ENCODE measurements around the gene ENPP6.
"Not testable (repeated sequence)": the region's sequence is repeated elsewhere in the genome, so short reads cannot be mapped to it uniquely, and the experiment has no call there.

ENPP6 gene

DNA sequence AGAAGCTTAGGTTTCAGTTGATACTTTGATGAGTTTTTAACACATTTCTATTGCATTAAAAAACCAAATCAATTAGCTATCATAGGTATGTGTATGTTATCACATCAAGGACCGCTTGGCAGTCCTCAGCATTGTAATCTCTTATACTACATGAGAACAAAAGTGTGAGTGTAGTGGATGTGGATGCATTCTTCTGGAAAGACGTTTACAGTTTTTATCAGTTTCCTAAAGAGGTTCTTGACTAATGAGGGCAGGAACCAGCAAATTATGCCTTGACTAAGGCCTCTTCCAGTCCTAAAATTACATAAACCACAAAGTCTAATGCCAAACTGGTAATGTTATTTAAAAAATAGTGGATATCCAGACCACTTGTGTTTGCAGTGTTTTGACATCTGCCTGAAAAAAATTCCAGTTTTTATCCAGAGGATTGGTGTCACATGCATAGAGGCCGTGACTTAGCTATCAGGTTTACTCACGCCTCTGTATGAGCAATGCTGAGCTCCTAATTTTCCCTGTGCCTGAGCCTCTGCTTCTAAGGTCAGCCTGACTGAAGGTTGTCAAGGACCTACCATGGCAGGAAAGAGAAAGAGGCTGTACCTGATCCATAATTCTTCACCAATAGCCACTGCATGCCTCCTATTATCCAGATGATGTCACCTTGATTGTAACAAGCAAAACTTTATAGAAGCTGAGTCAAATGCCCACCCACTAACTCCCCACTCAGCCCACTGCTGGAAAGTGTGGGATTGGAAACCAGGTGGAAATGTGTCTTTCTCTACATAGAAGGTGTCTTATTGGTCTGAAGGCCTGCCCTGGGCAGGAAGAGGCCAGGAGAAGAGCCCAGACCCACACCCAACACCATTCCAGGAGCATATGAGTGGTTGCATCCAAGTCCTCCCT lies 68.7 kb downstream of the ENPP6 start:
- peak; percentile 9 for DNase-seq (ENCODE audit: low spot score)

DNA sequence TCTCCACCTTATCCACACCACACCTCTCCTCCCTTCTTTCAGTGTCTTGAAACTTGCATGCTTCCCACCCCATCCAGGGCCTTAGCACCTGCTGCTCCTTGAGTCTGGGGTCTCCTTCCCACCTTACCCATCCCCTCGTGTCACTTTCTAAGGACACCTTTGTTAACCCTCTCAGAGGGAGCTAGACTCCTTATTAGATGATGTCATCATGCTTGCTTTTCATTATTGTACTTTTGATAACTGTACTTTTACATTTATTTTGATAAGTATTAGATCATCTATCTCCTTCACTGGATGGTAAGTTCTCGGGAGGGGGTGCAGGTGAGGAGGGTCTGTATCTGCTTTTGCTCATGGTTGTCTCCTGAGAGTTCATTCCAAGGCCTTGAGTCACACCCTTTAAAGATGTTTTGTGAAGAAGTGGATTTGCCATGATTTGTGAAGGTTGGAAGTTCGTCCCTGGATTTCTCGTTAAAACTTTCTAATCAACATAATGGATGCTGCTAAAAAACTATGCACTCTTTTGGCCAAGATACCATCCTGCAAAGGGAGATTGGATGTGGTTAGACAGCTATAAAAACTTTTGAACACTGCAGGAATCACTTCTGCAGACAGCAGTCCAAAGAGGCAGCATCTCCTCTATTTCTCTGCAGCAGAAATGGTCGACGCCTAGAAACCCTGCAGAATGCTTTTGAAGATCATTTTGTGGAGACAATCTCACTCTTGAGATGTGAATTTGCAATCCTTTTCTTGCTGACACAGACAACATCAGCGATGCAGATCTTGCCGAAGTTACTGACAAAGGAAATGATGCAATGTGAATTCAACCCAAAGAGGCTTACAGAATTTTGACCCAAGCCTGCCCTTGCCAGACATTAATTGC lies 69.6 kb downstream of the ENPP6 start:
- DNase-seq (ENCODE audit: low spot score) = no peak

DNA sequence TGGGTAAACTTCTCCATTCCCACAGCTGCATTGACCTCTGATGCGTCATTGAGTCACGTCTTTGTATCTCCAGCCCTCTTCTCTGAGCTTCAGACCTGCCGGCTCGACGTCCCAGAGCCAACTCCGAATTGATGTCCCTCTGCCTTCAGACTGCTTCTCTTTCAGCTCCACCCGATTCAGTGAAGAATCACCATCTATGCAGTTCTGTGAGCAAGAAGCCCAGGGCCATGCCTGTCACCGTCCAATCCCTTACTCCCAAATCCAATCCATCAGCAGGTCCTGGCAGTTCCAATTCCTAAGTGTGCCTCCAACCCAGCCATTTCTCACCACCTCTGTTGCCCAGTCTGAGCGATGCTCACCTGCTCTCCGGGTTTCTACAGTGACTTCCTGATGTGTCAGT lies 70.7 kb downstream of the ENPP6 start:
- no peak for DNase-seq (ENCODE audit: low spot score)

DNA sequence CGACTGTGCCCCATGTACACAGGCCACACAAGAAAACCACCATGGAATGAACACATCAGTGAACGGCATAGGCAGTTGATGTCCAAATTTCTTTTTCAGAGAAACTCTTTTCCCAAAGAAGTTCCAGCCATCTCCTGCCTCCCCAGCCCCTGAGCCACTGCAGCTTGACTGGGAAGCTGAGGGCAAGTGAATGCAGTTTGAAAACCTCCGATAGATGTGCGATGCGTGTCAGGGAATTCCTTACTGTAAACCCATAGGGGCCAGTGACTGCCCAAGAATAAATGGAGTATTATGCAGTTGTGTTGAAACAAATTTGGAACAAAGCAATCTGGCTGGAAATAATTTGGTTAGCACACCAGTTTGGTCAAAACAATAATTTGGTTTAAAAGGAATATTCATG lies 72.1 kb downstream of the ENPP6 start:
- no peak for DNase-seq (ENCODE audit: low spot score)

DNA sequence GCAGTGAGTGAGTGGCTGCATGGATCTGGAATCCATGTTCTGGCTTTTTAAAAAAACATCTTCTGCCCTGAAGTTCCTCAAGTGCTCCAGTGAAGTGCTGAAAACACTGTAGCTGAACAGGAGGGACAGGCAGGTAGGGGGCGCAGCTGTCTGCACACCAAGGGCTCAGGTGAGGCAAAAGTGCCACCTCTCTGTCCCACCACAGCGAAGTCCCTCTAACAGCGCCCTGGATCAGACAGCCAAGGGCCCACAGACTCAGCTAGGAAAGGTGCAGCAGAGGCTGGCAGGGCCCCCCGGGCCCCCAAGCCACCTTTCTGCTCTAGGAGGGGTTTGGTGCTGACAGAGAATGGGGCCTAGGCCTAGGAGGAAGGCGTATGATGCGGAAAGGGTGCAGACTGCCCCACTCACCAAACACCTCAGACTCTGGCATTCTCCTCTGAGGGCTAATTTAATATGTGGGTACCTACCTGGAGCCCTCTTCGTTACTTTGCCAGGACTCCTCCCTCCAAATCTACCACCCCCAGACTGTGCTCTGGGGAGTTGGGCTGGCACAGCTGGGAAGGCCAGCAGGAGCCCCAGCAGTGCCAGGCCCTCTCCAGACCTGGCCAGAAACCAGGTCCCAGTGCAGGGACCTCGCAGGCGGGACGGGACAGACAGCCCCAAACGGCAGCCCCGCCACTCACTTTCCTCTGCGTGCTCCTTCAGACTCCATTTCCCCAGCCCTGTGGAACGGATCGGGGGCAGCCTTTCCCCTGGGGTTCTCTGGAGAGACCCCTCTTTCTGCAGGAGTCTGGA lies 73.7 kb downstream of the ENPP6 start:
- DNase-seq (ENCODE audit: low spot score) = no peak

DNA sequence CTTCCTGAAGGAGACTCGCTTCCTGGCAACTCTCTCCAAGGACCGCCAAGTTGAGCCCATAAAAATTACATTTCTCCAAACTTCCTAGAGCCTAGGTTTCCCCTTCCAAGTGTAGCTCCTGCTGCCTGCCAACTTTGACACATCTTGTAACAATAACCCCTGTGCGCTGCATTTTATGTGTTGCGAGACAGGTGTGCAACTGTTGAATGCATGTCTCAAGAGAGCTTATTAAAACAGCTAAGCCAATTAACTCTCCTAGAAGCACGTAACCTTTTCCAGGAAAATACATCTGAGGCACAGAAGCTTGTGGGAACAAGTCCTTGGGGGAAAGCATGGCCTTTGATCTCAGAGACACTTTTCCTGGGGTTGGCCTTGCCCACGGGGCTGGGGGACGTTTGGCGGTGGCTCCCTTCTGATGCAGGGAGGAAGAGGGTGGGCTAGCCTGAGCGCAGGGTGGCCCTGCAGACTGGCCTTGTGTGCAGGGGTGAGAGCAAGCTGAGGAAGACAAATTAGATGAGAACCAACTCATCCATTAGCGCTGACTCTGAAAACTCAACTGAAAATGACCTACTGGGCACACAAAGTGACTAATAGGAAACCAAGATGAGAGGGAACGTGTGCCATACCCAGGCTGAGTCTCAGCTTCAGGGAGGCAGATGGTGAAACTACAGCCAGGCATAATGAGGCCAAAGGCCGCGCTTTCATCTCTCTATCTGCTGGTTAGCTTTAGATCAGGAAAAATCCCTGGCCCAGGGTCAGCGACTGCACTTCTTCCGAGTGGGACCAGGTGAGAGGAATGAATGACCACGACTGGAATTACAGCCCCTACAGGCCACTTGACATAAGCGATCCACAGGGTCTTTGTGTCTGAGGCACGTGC lies 75.3 kb downstream of the ENPP6 start:
- no peak for DNase-seq (ENCODE audit: low spot score)

DNA sequence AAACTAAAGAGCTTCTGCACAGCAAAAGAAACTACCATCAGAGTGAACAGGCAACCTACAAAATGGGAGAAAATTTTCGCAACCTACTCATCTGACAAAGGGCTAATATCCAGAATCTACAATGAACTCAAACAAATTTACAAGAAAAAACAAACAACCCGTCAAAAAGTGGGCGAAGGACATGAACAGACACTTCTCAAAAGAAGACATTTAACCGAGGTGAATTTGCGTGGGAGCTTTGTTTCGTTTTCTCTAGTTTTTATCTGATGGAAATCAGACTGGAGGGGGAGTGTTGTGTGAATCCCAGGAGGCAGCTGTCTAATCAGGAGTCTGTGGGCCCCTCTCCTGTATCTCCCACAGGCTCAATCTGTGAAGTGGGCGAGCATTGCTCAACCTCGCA lies 76.8 kb downstream of the ENPP6 start:
- not testable (repeated sequence) for DNase-seq (ENCODE audit: low spot score)

DNA sequence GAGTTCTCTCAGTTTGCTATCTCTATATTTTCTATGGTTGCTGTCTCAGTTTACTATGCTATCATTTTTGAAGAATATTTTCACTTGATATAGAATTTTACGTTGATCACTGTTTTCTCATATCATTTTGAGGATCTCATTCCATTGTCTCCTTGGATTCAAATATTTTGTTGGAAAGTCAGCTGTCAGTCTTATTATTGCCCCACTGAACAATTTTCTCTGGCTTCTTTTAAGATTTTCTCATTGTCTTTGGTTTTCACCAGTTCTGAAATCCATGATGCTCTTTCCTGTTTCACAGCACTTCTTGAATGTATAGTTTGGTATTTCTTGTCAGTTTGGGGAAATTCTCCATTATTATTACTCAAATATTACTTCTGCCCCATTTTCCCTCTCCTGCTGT lies 81.1 kb downstream of the ENPP6 start:
- DNase-seq (ENCODE audit: low spot score) = no peak

DNA sequence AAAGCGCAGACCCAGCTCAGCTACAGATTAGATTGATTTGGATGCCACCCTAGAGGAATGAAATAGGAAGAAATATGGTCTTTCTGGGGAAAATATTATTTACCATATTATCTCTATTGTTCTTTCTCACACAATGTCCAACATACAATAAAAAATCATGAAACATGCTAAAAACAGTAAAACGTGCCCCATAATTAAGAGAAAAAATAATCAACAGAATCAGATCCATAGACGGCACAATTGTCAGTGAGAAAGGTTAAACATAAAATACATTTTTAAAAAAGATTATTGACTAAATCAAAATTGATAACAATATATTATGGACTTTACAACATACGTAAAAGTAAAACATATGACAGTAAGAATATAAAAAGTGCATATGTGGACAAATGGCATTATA lies 90.9 kb downstream of the ENPP6 start:
- DNase-seq (ENCODE audit: low spot score) = no peak

DNA sequence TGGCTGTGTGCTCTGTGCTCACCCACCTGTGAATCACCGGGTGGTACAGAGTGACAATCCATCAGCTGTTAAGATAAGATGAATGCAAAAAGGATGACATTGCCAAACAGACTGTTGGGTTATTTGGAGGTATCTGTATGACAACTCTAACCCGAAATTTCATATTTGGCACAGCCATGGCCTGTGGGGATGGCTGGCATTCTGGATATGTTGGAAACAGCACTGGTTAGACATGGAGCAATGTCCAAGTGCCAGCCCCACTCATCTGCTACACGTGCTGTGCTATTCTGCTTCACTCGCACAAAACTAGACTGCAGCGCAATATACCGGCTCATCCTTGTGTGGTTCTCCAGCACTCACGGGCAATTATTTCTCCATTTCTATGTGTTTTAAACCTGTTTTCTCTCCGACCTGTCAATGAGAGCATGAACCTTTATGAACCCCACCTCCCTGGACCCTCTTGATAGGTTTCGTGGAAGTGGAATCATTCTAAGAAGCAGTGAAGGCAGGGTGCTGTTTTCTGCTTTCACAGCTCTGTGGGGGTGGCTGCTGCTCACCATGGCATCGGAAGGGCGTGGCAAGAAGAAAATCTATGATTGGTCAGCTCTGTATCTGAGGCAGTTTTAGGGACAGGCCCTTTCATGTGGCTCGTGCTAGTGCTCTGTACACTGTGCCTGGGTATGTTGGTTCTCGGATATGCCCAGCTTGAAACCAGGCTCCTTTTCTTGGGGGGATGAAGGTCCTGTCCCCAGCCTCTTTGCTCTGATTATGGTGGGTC lies 94.9 kb downstream of the ENPP6 start:
- no peak for DNase-seq (ENCODE audit: low spot score)

DNA sequence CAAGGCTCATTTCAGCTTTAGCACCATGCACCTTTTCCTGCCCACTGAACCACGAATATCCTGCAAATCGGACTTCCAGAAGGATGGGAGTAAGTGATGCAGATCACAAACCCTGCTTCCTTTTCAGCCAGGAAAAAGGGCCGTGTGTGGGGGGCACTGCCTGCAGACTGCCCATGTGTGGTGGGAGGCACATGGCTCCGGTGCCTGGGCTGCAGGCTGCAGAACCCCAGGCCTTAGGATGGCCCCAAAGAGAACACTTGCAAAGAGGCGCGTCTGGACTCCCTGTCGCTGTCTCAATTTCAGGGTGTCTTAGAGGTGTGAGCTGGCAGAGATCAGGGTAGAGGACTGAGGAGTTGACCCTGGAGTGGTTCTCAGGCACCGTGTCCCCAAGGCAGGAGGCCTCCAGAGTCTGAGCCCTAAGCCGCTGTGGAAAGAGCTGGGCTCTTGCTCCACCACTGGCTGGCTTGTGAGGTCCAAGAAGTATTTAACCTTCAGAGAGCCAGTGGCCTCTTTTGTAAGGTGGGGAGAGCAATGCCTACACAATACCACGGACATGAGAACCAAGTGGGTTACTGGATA lies 97.0 kb downstream of the ENPP6 start:
- DNase-seq (ENCODE audit: low spot score) = no peak

DNA sequence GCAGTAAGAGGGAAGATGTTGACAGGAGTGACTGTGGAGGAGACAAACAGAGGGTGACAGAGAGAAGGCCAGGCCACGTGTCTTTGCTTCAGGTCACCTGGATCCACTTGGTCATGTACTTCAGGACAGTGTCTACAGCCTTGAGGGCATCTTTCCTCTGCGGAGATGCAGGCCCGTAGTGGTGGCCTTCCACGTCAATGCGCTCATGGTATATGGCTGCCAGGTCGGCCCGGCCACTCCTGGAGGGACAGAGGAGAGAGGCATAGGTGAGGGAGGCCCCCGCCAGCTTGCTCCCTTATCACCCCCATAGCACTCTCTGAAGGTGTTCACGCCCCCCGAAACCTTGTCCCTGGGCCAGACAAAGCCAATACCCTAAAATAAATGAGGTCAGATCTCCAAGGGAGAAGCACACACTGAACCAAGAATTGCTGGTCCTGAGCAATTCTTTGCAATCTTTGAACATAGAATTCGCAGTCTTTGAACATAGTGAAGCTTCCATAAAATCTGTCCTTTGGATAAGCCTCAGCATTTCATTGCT lies 99.9 kb downstream of the ENPP6 start:
- DNase-seq (ENCODE audit: low spot score) = no peak

DNA sequence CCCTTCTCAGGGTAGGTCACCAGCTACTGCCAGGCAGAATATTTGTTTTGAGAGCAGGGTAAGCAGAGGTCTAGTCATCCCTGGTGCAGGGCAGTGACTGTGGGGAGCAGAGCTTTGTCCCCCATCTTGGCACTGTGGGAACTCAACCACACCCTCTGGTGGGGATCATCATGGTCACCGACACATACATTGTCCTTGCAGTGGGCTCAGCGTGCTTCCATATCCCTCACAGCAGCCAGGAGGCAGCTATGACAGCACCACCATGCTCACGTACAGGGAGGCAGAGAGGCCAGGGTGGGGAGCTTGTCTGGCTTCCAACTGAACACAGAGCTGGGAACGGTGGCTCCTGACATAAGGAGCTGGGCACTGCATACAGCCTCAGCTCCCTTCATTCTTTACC lies 102.3 kb downstream of the ENPP6 start:
- no peak for DNase-seq (ENCODE audit: low spot score)

DNA sequence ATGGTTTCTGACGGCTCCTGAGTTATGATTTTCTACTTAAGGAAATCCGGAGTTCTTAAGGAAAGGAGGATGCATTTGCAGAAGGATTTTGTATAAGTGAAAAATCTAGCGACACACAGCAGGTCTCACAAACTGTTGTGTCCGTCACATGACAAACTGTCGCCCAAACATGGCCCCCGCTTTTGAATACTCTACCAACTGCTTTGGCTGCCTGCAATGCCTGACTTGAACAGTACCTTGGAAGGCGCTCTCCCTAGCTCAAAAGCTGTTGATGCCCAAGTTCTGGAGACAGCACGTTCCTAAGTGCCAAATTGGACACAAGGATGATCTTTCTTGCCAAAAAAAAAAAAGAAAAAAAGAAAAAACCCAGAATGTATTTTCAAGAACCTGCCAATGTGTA lies 103.2 kb downstream of the ENPP6 start:
- no peak for DNase-seq (ENCODE audit: low spot score)

DNA sequence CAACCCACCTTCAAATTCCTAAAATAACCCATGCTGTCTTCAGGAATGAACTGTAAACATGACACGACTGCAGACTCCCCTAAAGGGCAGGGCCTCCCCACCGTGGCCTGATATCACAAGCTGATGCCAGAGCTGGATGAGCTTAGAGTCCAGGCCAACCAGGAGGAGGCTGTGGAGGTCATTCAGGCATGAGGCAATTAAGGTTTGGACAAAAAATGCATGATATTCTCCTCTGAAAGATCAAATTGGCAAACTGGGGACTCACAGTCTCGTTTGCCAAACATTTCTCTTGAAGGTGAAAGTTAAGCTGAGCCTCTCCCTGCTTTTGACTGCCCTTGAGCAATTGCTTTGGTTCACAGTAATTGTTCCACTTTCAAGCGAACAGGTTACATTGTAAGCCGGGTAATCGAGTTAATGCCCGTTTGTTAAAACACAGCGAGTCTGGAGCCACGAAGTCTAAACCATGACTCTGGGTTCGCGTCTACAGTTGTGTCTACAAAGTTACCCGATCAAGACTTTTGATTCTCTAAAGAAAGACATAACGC lies 105.6 kb downstream of the ENPP6 start:
- DNase-seq (ENCODE audit: low spot score) = no peak

DNA sequence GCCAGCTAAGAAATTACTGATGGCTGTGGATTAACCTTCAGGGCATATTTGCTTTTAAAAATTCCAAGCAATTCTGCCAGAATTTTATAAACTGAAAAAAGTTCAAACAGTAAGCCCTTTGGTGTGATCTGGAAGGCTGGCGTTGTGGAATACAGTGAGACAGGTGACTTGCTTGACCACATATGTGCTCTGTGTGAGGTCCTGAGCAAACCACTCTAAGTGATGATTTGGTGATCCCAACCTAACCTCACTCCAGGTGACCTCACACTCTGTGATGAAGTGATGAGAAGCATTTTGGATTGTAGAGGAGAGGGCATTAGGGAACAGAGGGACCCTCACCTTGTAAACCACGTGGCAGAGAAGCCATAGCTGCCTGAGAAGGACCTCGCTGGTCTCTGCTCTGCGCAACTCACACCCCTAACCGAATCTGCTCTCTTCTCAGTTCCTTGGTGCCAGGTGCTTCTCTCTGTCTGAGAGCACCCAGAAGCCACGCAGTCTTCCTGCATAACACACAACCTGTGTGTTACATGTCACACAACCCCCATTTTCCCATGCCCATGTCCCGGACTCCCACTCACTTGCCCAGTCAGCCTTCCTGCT lies 106.3 kb downstream of the ENPP6 start:
- no peak for DNase-seq (ENCODE audit: low spot score)

DNA sequence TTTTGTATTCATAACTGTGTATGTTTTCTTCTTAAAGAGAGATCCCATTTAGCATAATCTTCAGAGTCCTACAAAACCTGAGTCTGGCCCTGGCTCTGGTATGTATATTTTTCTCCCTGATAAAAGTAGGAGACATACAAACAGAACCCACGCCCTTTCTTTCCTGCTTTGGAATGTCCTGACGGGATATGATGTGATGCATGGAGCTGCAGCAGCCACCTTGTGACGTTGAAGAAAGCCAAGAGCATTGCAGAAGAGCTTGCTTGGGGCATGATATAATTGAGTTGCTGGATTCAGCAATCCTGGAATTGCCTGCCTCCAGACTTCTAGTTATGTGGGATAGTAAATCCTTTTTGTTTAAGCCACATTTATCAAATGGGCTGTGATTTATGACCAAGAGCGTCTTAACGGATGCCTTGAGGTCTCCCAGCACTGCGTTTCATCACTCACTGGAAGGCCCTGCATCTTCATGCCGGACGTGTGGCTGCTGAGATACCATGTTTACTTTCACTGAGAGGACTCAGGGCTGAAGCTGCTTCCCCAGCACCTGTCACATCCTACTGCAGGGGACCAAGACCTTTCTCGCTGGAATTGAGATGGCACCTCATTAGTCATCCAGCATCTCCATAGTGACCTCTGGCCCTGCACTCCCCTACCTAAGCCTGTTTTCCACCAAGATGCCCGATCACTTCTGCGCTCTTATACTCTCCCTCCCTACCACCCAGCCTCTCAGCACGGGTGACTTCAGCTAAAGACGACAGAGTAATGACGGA lies 107.0 kb downstream of the ENPP6 start:
- DNase-seq (ENCODE audit: low spot score) = no peak

DNA sequence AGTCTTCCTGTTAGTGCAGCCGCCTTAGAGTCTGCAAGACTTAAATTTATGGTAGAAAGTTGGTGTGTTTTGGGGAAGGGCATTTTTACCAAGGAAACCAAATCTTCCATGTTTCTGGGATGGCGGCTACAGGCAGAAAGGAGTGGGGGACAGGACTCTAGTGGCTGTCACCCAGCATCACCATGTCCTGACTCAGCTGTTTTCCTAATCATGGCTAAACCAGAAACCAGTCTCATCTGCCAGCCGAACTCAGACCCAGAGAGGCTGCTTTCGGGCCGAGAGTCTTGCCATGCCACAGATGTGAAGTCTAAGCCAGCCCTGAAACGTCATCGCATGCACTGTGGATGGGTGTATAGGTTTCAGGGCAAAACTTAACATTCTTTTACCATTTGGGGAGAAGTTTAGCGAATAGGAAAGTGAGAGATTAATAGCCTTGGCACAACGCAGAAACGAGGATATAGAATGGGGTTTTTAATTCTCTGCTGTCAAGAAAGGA lies 109.6 kb downstream of the ENPP6 start:
- DNase-seq (ENCODE audit: low spot score) = no peak
